Right lobe of liver (tissue), 4 donors: ENCODE results near the gene MCTP1.

Experiments
- CTCF ChIP-seq, 4 donors: fragments of 200-600 bp in 3 of 4; fragments of 450-650 bp in 1 of 4; IDR thresholded peaks; one replicate each; pipeline versions ENCODE4 v1.5.1 to v1.8.0; 2016 to 2022; ENCODE audit warnings: antibody characterized with exemption in 4 of 4, mild to moderate bottlenecking in 2 of 4
- POLR2A ChIP-seq: fragments of 450-650 bp; IDR thresholded peaks from one replicate; pipeline ENCODE4 v1.6.1; 2017; ENCODE audit warnings: antibody characterized with exemption, mild to moderate bottlenecking
- donor health status: DM: no; HTN: no; CAD: no.
- donor health status: DM: no; HTN: no; CAD: no.
- donor health status: DM: no; HTN: yes; CAD: no.

GRCh38 chr5:94810877-94811276, 474.0 kb downstream of the MCTP1 start:
- TF ChIP-seq POLR2A = no peak
- no peak for TF ChIP-seq CTCF (IDR thresholded peaks at IDR 0.05)
